Measurements from ENCODE around the gene TMEM132D.

The TMEM132D gene

DNA sequence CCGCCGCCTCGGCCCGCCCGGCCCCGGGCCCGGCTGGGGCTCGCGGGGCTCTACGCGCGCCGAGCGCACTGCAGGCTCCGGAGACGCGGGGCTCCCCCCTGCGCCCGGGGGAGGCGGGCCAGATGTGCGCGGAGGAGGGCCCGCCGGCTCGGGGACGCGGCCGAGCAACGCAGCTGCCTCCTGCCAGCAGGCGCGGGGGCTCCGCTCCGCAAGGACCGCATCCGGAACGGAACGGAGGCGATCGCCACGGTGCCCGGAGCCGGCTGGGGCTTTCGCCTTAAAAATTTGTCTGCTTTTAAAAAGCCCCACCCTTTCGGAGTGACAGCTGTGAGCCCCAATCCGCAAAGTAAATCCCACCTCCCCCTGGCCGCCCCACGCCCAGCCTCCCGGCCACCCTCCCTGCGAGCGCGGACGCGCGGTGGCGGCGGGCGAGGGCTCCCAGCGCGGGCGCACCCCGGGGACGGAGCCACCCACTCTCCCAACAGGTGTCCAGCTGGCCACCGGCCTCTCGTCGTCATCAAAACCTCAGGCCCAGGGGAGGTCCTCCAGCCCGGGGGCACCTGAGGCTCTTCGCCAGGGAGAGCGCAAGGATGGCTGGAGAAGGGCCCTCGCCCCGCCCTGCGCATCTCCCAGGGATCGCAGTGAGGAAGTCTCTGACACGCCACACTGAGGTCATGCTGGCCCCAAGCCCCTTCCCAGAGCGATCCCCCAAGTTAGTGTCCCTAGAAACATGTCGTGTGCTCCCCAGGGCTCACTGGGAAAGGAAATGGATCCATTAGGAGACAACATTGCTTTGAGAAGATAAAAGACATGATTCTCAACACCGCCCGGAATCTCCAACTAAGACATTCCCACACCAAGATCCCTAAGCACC is at the start of gene TMEM132D:
Gene TMEM132D (minus strand): TSS at position 70 of the 874 bp plus-strand sequence.
- no peak for DNase-seq (ENCODE audit: low read depth in 1 of 2, low spot score in 1 of 2)
- in situ Hi-C loops (cut with HindIII; ENCODE audit: low pct_unique_long_range_greater_than_20kb, low sequenced_read_pairs) = no loop called here

DNA sequence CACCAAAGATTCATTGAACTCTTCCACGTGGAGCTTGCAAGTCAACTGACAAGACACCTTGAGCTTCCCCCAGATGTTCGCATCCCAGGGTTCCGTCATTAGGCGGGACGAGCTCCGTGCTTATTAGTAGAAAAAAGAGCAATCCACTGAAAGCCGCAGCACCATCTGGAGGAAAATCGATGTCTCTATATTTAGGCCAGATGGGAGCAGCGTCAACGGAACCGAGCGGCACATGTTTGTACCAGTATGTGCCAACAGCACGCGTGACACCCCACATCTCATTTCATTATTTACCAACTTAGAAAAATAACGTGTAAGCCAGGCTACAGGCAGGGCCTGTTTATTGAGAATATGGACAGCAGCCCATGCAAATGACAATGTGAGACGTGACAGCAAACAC is 45.8 kb upstream of the TMEM132D start:
- TF ChIP-seq JUND (IDR thresholded peaks at IDR 0.05; ENCODE audit: low read depth) = no peak
- in situ Hi-C loops (cut with HindIII; ENCODE audit: low pct_unique_long_range_greater_than_20kb, low sequenced_read_pairs) = no loop called here

More for the DNA sequence above, at the start of gene TMEM132D:
- TF ChIP-seq JUND (IDR thresholded peaks at IDR 0.05; ENCODE audit: low read depth) = no peak

DNA sequence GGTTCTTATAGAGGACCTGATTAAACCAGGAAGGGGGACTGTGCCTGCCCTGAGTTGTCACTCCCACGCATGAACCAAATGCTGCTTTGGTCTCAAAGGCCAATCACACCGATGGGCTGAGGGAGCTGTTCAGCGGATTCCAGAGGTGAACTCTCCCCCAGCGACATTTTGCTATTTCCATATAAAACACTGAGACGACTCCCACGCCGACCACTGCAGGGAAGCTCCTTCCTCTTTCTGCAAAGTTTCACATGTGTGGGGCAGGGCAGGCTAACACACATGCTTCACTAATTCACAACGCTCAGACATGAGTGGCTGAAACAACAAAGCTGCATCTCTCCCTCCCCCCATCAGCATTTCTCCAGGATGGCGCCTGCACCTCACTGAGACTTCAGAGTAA is 37.8 kb upstream of the TMEM132D start:
- no peak for DNase-seq (ENCODE audit: low read depth in 1 of 2, low spot score in 1 of 2)
- in situ Hi-C loops (cut with HindIII; ENCODE audit: low pct_unique_long_range_greater_than_20kb, low sequenced_read_pairs) = no loop called here
- no peak for TF ChIP-seq JUND (IDR thresholded peaks at IDR 0.05; ENCODE audit: low read depth)

More for the DNA sequence above, 45.8 kb upstream of the TMEM132D start:
- DNase-seq (ENCODE audit: low read depth in 1 of 2, low spot score in 1 of 2) = no peak

DNA sequence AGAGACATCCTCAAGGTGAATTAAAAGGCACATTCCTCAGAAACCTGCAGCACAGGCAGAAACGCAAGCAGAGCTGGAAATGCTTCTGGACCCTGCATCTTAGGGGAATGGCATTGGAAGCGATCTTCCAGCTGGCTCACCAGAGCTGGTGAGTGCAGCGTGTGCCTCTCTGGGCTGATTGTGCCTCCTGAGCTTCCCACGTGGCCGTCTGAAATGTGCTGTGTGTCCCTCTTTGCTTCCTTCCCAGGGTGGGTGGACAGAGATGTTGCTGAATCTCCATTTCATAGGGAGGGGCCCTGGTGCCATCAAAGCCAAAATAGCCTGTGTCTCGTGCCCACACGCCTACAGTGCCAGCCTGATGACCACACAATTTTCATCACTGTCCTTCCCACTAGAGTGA is 34.3 kb upstream of the TMEM132D start:
- no peak for DNase-seq (ENCODE audit: low read depth in 1 of 2, low spot score in 1 of 2)
- in situ Hi-C loops (cut with HindIII; ENCODE audit: low pct_unique_long_range_greater_than_20kb, low sequenced_read_pairs) = no loop called here
- no peak for TF ChIP-seq JUND (IDR thresholded peaks at IDR 0.05; ENCODE audit: low read depth)

DNA sequence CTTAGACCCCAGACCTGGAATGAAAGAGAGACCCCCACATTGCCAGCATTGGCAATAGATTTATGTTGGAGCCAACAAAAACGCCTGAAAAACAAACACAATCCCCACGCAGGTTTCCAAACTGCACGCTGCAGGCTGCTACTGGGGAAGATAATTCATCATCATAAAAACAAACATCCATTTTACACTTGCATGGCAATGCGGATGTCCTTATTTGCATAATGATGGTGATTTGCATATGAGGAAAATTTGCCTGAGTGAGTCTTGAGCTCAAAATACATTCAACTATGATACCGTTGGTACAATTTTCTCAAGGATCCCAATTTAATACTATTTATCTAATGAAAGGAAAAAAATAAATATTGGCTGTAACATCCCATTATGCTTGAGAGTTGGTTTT is 33.6 kb upstream of the TMEM132D start:
- in situ Hi-C loops (cut with HindIII; ENCODE audit: low pct_unique_long_range_greater_than_20kb, low sequenced_read_pairs) = no loop called here
- TF ChIP-seq JUND (IDR thresholded peaks at IDR 0.05; ENCODE audit: low read depth) = no peak
- DNase-seq (ENCODE audit: low read depth in 1 of 2, low spot score in 1 of 2) = no peak

DNA sequence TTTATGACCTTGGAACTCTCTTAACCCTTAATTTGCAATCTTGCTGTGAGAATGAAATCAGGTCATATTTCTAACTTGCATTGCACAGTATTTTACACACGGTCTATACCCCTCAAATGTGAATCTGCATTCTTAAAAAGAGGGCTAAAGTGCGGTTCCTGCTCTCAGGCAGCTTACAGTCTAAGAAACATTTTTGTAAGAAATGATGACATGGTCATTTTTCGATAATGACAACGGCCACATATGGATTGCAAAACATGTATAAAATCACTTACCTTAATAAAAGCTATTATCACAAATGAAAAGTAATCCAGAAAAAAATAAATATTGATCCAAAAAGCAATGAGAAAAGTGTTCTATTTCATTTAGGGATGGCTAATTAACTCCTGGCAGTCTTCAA is 24.8 kb upstream of the TMEM132D start:
- no peak for TF ChIP-seq JUND (IDR thresholded peaks at IDR 0.05; ENCODE audit: low read depth)
- no peak for DNase-seq (ENCODE audit: low read depth in 1 of 2, low spot score in 1 of 2)
- in situ Hi-C loops (cut with HindIII; ENCODE audit: low pct_unique_long_range_greater_than_20kb, low sequenced_read_pairs) = no loop called here

DNA sequence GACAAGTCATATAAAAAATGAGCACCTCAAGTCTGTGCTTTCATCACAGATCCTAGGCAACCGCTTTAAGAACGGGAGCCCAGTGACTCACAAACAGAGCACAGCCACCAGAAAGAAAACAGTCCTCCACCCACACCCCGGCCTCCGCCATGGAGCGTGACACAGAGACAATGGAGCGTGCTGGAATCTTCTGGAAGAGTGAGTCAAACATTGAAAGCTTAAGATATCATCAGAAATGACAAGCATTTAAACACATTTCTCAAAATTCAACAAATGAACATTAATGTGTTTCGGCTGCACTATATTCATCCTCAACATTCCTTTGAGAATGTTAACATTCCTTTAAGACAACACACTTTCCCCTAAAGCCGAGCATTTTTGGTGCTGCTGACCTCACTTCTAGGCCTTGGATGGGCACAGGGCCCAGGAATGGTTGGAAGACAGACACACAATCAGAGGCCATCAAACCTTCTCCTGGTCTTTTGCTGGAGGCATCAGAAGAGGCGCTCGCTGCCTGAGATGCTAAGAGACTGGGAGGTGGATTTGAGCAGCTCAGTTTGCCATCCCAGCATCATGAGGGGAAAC is 23.6 kb upstream of the TMEM132D start:
- in situ Hi-C loops (cut with HindIII; ENCODE audit: low pct_unique_long_range_greater_than_20kb, low sequenced_read_pairs) = no loop called here
- DNase-seq (ENCODE audit: low read depth in 1 of 2, low spot score in 1 of 2) = no peak
- TF ChIP-seq JUND (IDR thresholded peaks at IDR 0.05; ENCODE audit: low read depth) = no peak

DNA sequence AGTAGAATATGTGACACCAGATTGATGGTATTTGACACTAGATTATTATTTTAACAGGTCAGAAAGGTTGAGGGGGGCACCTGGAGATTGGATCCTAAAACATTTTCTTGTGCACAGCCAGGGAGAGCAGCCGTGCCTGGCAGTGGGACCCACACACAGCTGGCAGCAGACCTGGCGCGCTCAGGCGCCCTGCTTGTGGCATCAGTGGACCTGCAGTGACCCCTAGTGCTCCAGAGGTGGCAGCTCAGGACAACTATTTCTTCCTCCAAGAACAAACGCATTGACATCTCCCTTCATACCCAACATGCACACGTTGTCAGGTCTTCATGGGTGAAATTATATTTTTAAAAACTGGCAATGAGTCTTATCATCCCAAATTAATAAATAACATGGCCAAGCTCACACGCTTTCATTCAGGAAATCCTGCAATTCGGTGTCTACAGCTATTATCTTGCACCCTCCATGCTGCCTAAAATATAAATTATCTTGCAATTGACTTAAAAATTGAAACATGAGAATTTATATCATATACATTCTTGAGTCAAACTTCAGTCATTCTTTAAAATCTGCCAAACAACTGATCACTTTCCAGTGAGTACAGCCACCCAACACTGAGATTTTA is 7.7 kb upstream of the TMEM132D start:
- DNase-seq (ENCODE audit: low read depth in 1 of 2, low spot score in 1 of 2) = peak; percentile 71 to 88
- TF ChIP-seq JUND (IDR thresholded peaks at IDR 0.05; ENCODE audit: low read depth) = no peak
- in situ Hi-C loops (cut with HindIII; ENCODE audit: low pct_unique_long_range_greater_than_20kb, low sequenced_read_pairs) = no loop called here

DNA sequence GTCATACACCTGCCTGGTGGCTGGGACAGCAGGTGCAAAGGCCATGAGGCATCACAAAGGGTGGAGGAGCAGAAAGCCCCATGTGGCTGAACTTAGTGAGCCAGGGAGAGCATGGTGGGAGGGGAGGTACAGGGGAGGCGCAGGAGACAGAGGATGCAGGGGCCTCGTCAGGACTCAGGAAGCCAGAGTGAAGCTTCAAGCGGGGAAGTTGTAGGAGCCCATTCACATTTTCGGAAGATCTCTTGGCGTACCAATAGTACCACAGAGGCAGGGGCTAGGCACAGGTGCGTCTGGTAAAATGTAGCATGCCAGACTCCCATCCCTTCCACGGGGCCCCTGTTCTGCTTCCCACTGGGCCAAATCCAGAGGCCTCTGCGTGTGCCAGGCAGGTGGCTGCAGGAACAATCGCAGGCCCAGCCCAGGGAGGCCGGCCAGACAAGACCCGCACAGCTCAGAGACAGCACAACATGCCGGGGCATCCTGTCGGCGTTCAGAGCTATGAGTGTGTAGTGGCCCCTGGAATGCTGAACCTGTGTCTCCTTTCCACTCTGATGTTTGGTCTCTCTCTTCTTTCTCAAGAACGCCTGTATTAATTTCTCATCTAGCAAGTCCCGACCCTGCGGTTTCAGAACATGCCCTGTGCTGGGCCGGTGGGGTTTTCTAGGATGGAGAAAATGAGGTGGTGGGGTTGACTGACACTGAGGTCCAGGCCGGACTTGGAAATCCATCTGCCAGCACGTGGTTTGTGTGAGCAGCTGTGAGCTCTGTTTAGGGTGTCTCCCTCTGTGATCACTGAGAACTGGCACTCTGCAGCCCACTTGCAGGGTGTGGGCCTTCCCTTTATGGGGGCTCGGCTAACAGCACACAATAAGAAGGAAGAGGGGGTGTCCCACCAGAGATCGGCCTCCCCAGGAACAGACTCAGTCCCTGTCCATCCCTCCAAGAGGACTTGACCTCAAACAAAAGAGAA is 5.5 kb upstream of the TMEM132D start:
- no peak for DNase-seq (ENCODE audit: low read depth in 1 of 2, low spot score in 1 of 2)
- no peak for TF ChIP-seq JUND (IDR thresholded peaks at IDR 0.05; ENCODE audit: low read depth)
- in situ Hi-C loops (cut with HindIII; ENCODE audit: low pct_unique_long_range_greater_than_20kb, low sequenced_read_pairs) = no loop called here

DNA sequence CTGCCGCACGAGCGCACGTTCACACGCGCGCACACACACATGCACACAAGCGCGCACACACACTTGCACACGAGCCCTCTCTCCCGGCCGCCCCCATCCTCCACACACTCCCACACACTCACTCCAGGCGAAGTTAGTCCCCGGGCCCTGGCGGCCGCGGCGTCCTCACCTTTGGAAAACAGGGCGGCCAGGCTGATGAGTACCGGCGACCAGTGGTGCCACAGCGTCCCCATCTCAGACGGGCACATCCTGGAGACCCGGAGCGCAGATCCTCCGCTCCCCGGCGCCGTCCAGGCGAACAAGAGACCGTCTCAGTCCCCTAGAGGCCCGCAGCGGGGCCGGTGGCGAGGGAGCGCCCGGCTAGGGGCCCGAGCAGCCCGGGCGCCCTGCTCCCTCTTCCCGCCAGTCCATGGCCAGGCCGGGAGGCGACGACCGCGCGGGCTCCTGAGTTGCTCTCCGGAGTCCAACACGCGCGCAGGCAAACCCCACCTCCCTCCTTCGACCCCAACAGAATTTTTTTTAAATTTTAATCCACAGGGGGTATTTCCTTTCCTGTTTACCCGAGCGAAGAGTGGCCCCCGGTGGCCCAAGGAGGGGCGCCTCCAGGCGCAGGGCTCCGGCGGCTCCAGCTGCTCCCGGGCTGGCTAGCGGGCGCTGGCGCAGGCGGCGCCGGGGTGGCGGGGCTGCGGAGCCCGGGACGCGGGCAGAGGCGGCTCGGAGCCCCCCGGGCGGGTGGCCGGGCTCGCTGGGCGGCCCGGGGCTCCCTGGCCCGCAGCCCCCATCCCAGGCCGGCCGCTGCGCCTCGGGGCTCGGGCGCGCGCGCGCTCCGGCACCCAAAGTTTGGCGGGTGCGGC is 506 bp downstream of the TMEM132D start:
- no peak for DNase-seq (ENCODE audit: low read depth in 1 of 2, low spot score in 1 of 2)
- in situ Hi-C loops (cut with HindIII; ENCODE audit: low pct_unique_long_range_greater_than_20kb, low sequenced_read_pairs) = no loop called here
- TF ChIP-seq JUND (IDR thresholded peaks at IDR 0.05; ENCODE audit: low read depth) = no peak

DNA sequence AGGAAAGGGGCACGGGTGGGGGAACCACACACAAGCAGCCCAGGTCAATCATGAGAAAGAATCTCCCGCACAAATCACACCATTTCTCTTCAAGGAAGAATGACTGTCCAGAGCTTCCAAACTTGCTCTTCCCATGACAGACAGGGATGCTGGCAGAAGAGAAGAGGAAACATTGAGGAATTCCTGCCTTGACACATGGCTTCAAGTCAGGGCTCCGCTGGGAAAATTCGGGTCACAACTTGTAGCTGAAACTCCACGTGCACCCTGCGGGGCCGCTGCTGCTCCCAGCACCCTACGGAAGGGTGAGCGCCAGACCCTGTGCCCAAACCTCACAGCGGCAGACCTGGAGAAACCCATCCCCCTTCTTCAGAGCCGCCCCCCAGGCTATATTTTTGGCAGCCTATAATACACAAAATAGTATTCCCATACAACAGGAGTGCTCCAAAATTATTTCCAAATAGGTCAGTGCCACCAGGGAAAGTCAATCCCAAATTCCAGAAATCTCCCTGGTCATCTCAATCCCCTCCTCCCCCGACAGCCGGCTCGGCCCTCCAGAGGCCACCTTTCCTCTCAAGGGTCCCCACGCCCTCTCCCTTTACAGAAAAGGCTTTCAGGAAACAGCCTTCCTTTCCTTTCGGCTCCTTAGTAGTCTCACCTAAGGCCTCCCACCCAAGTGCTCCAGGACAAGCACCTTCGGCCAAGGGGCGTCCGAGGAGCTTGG is 1.3 kb downstream of the TMEM132D start:
- no peak for TF ChIP-seq JUND (IDR thresholded peaks at IDR 0.05; ENCODE audit: low read depth)
- no peak for DNase-seq (ENCODE audit: low read depth in 1 of 2, low spot score in 1 of 2)
- in situ Hi-C loops (cut with HindIII; ENCODE audit: low pct_unique_long_range_greater_than_20kb, low sequenced_read_pairs) = no loop called here

All from T47D (cell line).